SK-N-MC (cell line): ENCODE data around the gene RDM1.

ENCODE experiments used
- DNase-seq: peaks from one replicate; pipeline ENCODE4 v3.0.0-alpha.2; 2011; ENCODE audit warnings: low read depth, low spot score
- H3K27ac ChIP-seq: fragments of 200-600 bp; sonication (generic); 2 replicates; pipeline ENCODE4 v1.5.1; 2016; ENCODE audit warnings: mixed run types
- H3K36me3 ChIP-seq: fragments of 200-600 bp; sonication (generic); 2 replicates; pipeline ENCODE4 v1.6.1; 2017; ENCODE audit warnings: antibody characterized with exemption, low read length, mixed read lengths; ENCODE audit not compliant: insufficient read depth
- H3K4me3 ChIP-seq: fragments of 200-600 bp; sonication (generic); 2 replicates; pipeline ENCODE4 v1.5.1; 2016
- H3K9ac ChIP-seq: fragments of 200-600 bp; sonication (generic); 2 replicates; pipeline ENCODE4 v1.8.0; 2017; ENCODE audit warnings: mixed run types, mixed read lengths; ENCODE audit not compliant: insufficient read length
- H3K9me3 ChIP-seq: fragments of 200-600 bp; sonication (generic); 2 replicates; pipeline ENCODE4 v1.6.1; 2017; ENCODE audit warnings: low read depth, mild to moderate bottlenecking, antibody characterized with exemption, low read length, moderate library complexity, mixed read lengths
- EZH2 ChIP-seq: fragments of 200-600 bp; sonication (generic); IDR thresholded peaks from one replicate; pipeline ENCODE4 v1.6.1; 2017; ENCODE audit warnings: antibody characterized with exemption
- FOXP2 ChIP-seq: optimal IDR thresholded peaks from 2 replicates; pipeline ENCODE3; 2011; ENCODE audit warnings: mild to moderate bottlenecking, moderate library complexity; ENCODE audit not compliant: insufficient read depth; ENCODE audit errors: extremely low read length, control extremely low read depth
- POLR2AphosphoS5 ChIP-seq: IDR thresholded peaks from 2 replicates; pipeline ENCODE4 v1.6.1; 2012; ENCODE audit warnings: mild to moderate bottlenecking, low read depth, low read length, borderline replicate concordance

RDM1 gene

DNA sequence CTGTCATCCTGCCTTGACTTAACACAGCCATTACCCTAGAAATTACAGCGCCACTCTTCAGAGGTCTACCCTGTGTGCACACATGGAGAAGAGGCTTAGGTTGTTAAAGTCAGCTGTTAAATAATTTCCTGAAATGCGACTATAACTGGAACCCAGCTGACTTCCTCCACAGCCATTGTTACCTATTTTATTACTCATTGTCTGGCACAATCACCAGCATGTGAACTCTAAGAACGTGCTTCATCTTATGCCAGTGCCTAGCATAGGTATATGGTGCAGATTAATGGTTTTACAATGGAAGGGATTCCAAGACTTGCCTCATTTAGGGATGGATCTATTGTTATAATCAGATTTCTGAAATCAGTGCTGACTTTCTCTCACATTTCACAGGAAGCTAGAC is 11.9 kb downstream of the RDM1 start:
- Histone ChIP-seq H3K27ac (no peak overlapping the region), H3K9ac (no peak overlapping the region), H3K9me3 (no peaks in the 10 kb centered on the region), H3K4me3 (no peak overlapping the region), H3K36me3 (no peaks in the 10 kb centered on the region; the same call in 1 of the 2 replicates)
- no peak for DNase-seq
- TF ChIP-seq EZH2 (no peak), POLR2AphosphoS5 (no peak), FOXP2 (no peak)

DNA sequence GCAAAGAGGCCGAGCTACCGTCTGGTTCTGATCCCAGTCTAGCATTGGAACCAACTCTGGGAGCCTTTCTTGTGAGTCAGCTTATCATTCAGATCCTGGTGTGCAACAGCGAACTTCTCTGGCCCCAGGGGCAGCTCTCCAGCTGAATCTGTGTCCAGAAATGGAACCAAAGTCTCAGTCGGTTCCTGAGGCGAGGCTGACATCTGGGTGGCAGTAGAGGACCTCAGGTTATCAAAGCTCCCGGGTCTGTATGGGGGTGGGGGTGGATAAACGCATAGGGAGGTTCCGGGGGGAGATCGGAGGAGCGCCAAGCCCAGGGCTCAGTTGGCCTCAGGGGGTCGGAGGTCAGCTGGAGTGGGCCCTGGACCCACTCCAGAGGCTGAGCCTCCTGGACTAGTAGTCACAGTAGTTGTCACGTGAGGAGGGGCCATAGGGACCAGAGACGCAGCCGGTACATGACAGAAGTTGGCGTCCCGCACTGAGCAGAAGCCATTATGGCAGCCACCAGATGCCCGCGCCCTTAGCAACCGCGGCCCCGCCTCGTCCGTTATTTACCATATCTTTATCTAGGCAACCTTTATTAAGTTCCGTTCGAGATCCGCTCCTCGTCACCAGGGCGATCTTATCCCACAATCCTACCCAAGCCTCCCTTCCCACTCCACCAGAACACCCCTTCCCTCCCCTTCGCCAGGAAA is 12.9 kb downstream of the RDM1 start:
- no peaks in the 10 kb centered on the region for H3K9me3 ChIP-seq
- H3K27ac ChIP-seq, result no peak overlapping the region
- H3K36me3 ChIP-seq, result no peaks in the 10 kb centered on the region; the same call in 1 of the 2 replicates
- TF ChIP-seq FOXP2, result no peak
- TF ChIP-seq POLR2AphosphoS5, result no peak
- TF ChIP-seq EZH2, result no peak
- H3K4me3 ChIP-seq, result no peak overlapping the region
- H3K9ac ChIP-seq, result no peak overlapping the region
- no peak for DNase-seq

DNA sequence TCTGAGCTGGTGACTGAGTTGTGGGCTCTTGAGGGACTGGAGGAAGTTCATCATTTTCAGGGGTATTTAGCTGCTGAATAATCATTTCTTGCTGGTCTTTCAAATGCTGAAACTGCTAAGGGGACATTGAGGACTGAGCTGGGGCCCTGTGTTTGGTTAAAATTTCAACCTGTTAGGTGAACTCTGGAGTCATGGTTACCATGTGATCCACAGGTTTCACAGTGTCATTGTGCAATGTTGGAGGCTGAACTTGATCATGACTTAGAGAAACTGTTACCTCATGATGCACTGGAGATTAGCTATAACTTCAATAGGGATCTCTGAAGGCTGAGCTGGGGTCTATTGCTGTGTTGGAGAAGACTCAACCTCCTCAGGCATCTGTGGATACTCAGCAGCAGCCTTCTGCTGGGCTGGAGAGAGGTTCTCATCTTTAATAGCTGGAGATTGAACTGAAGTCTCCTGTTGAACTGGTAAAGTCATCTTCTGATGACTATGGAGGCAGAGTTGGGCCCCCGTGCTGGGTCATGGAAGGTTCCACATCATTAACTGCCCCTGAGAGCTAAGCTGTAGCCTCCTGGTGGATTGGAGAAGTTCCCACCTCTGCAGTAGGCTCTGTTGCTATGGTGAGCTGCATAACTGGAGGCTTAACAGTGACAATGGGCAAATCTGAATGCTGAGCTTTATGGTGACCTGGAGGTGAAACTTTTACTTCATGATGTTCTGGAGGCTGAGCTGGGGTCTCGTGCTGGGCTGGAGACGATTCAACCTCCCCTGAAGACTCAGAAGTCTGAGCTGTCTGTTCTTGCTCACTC is 15.2 kb downstream of the RDM1 start:
- no peaks in the 10 kb centered on the region for H3K9me3 ChIP-seq
- no peak for TF ChIP-seq POLR2AphosphoS5
- TF ChIP-seq EZH2, result no peak
- TF ChIP-seq FOXP2, result no peak
- H3K4me3 ChIP-seq, result no peak overlapping the region
- no peak overlapping the region for H3K27ac ChIP-seq
- no peak overlapping the region for H3K9ac ChIP-seq
- no peak for DNase-seq
- H3K36me3 ChIP-seq, result no peaks in the 10 kb centered on the region

GRCh38 chr17:35914354-35914753 is 16.2 kb downstream of the RDM1 start:
- Histone ChIP-seq H3K9ac (no peak overlapping the region), H3K9me3 (no peaks in the 10 kb centered on the region), H3K4me3 (no peak overlapping the region), H3K36me3 (no peaks in the 10 kb centered on the region), H3K27ac (no peak overlapping the region)
- DNase-seq, result no peak
- TF ChIP-seq EZH2 (no peak), FOXP2 (no peak), POLR2AphosphoS5 (no peak)

GRCh38 chr17:35913609-35914008 is 17.0 kb downstream of the RDM1 start:
- no peak for DNase-seq
- Histone ChIP-seq H3K9ac (no peak overlapping the region), H3K36me3 (no peaks in the 10 kb centered on the region), H3K27ac (no peak overlapping the region), H3K9me3 (no peaks in the 10 kb centered on the region), H3K4me3 (no peak overlapping the region)
- TF ChIP-seq POLR2AphosphoS5, result no peak
- TF ChIP-seq EZH2, result no peak
- TF ChIP-seq FOXP2, result no peak

GRCh38 chr17:35912942-35913341 is 17.6 kb downstream of the RDM1 start:
- DNase-seq, result no peak

DNA sequence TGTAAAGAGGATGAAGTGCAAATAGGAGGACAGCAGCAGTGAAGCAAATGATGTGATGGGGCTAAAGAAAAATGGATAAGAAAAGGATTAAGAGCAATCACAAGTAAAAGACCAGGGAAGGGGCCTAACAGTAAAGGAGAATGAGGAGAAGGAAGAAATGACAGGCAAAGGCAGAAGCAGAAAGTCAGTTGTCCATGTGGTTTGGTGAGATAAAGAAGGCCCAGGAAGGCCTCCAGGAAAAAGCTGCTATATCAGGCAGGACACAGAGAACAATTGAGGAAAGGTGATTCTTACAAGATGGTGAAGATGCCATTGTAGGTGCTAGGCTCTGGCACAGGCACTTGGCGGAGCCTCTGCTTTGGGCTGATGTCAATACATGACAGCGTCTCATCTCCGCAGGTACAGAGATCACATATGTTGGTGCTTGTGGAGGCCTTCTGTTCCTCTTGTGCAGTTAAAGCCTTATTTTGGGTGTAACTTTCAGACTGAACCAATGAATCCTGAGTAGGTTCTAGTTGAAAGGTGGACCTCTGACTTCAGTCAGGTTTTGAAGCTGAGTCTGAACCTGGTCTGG is 18.1 kb downstream of the RDM1 start:
- no peaks in the 10 kb centered on the region for H3K9me3 ChIP-seq
- no peak overlapping the region for H3K9ac ChIP-seq
- H3K4me3 ChIP-seq, result no peak overlapping the region
- no peaks in the 10 kb centered on the region for H3K36me3 ChIP-seq
- TF ChIP-seq FOXP2 (no peak), POLR2AphosphoS5 (no peak), EZH2 (no peak)
- no peak for DNase-seq
- no peak overlapping the region for H3K27ac ChIP-seq

More at GRCh38 chr17:35912942-35913341, 17.6 kb downstream of the RDM1 start:
- Histone ChIP-seq H3K36me3 (no peaks in the 10 kb centered on the region), H3K9me3 (no peaks in the 10 kb centered on the region), H3K27ac (no peak overlapping the region), H3K4me3 (no peak overlapping the region), H3K9ac (no peak overlapping the region)
- TF ChIP-seq FOXP2, result no peak
- TF ChIP-seq POLR2AphosphoS5, result no peak
- no peak for TF ChIP-seq EZH2

DNA sequence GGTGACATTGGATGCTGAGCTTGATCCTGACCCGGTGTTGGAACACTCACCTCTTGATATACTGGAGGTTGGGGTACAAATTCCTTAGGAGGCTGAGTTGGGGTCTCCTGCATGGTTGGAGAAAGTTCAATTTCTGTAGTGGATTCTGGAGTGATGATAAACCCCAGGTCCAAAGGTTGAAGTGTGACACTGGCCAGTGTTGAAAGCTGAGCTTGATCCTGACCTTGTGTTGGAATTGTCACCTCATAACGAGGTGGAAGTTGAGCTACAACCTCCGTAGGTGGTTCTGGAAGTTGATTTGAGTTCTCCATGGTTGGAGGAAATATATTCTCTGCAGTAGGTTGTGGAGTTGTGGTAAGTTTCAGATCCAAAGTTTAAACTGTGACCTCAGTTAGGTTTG is 21.2 kb downstream of the RDM1 start:
- H3K9ac ChIP-seq, result no peak overlapping the region
- H3K27ac ChIP-seq, result no peak overlapping the region
- TF ChIP-seq EZH2 (no peak), FOXP2 (no peak), POLR2AphosphoS5 (no peak)
- DNase-seq, result no peak
- H3K36me3 ChIP-seq, result no peaks in the 10 kb centered on the region
- H3K9me3 ChIP-seq, result no peaks in the 10 kb centered on the region
- H3K4me3 ChIP-seq, result no peak overlapping the region
